Peyer's patch (tissue), 4 donors: ENCODE data around the gene RAB8B. TPM values are rescaled to one million over a fixed set of nuclear protein-coding genes. Genes with fewer than 3 reads are reported as not detected.

Experiments
- DNase-seq, 3 donors: peaks; one replicate each; pipeline ENCODE4 v3.0.0-alpha.2; 2017 to 2019
- H3K27ac ChIP-seq, 4 donors: fragments of 200-600 bp; sonication (generic); one replicate each; pipeline ENCODE4 v1.5.1; 2016 to 2019
- H3K27me3 ChIP-seq, 2 donors: fragments of 200-600 bp; sonication (generic); one replicate each; pipeline ENCODE4 v1.5.1; 2019
- H3K36me3 ChIP-seq, 3 donors: fragments of 200-600 bp; sonication (generic); one replicate each; pipeline ENCODE4 v1.5.1; 2016 to 2019
- H3K4me1 ChIP-seq, 4 donors: fragments of 200-600 bp; sonication (generic); one replicate each; pipeline ENCODE4 v1.5.1; 2016 to 2019
- H3K4me3 ChIP-seq, 4 donors: fragments of 200-600 bp; sonication (generic); 1 replicate in 3 of 4; 2 replicates in 1 of 4; pipeline ENCODE4 v1.5.1; 2016 to 2019; ENCODE audit warnings: mild to moderate bottlenecking in 1 of 4
- H3K9me3 ChIP-seq, 4 donors: fragments of 200-600 bp; sonication (generic); one replicate each; pipeline ENCODE4 v1.5.1; 2016 to 2019; ENCODE audit warnings: mild to moderate bottlenecking in 1 of 4
- CTCF ChIP-seq, 6 experiments: fragments of 450-650 bp in 4 of 6; fragments of 200-600 bp in 2 of 6; sonication (generic) in 1 of 6; IDR thresholded peaks; one replicate each; pipeline ENCODE4 v1.5.1; 2017 to 2019; ENCODE audit warnings: antibody characterized with exemption in 6 of 6, mild to moderate bottlenecking in 3 of 6, moderate library complexity in 1 of 6
- POLR2A ChIP-seq, 2 donors: fragments of 450-650 bp; IDR thresholded peaks; one replicate each; pipeline ENCODE4 v1.5.1; 2017; ENCODE audit warnings: antibody characterized with exemption in 2 of 2, mild to moderate bottlenecking in 2 of 2, moderate library complexity in 2 of 2
- total RNA-seq, 4 donors: library from RNA; depleted of rRNA; stranded (reverse); fragments of >200 nt; gene quantifications; one replicate each; pipeline ENCODE4 v1.1.0, GENCODE V29; 2016

RAB8B gene
- total RNA-seq, 4 donors from 2014 or later, result 11.7 to 35.5 (median 25.3) TPM

GRCh38 chr15:63160638-63161037, 28.8 kb upstream of the RAB8B start:
- Histone ChIP-seq H3K4me1 (peaks cover 0 to 4% (median 1%) of the 10 kb centered on the region in 4 donors), H3K4me3 (no peak overlapping the region), H3K36me3 (no peaks in the 10 kb centered on the region), H3K27me3 (no peaks in the 10 kb centered on the region), H3K9me3 (no peaks in the 10 kb centered on the region), H3K27ac (no peak overlapping the region)
- TF ChIP-seq POLR2A (IDR thresholded peaks at IDR 0.05) (no peak), CTCF (IDR thresholded peaks at IDR 0.05) (no peak)
- DNase-seq, result no peak

DNA sequence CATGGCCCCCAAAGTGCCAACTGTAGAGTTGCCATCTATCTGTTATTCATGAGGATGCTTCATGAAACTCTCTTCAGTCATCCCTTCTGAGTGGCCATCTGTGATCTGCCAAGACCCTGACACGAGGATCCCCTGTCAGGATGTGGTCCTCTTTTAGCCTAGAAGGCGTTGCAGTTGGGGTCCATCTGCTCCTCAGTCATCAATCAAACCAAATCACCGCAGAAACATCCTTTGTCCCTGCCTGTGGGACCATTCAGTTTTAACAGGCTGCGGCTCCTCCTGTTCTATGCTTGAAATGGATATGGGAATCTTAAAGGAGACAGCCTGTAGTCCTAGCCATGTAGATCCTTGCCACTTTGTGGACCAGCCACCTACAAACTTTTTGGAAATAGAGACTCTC, 26.2 kb upstream of the RAB8B start:
- Histone ChIP-seq H3K27ac (no peak overlapping the region), H3K4me3 (no peak overlapping the region), H3K36me3 (no peaks in the 10 kb centered on the region), H3K4me1 (no peaks in the 10 kb centered on the region), H3K9me3 (no peaks in the 10 kb centered on the region), H3K27me3 (no peaks in the 10 kb centered on the region)
- TF ChIP-seq CTCF (IDR thresholded peaks at IDR 0.05) (no peak), POLR2A (IDR thresholded peaks at IDR 0.05) (no peak)
- no peak for DNase-seq

- no peaks in the 10 kb centered on the region for H3K9me3 ChIP-seq
- H3K27me3 ChIP-seq, result no peaks in the 10 kb centered on the region
- no peaks in the 10 kb centered on the region for H3K36me3 ChIP-seq
- no peaks in the 10 kb centered on the region for H3K4me1 ChIP-seq
- no peak overlapping the region for H3K27ac ChIP-seq
- no peak overlapping the region for H3K4me3 ChIP-seq
- DNase-seq, result no peak
- TF ChIP-seq POLR2A (IDR thresholded peaks at IDR 0.05) (no peak), CTCF (IDR thresholded peaks at IDR 0.05) (no peak)
Observed at GRCh38 chr15:63165166-63165859, 24.1 kb upstream of the RAB8B start.

- Histone ChIP-seq H3K36me3 (no peaks in the 10 kb centered on the region), H3K27ac (no peak overlapping the region), H3K4me1 (no peaks in the 10 kb centered on the region), H3K9me3 (no peaks in the 10 kb centered on the region), H3K27me3 (no peaks in the 10 kb centered on the region), H3K4me3 (no peak overlapping the region)
- TF ChIP-seq POLR2A (IDR thresholded peaks at IDR 0.05) (no peak), CTCF (IDR thresholded peaks at IDR 0.05) (peak in 4 of 6 experiments; percentile 12 to 32 (median 26))
- no peak for DNase-seq
Observed at GRCh38 chr15:63166219-63166618, 23.2 kb upstream of the RAB8B start.

GRCh38 chr15:63169788-63170187, 19.6 kb upstream of the RAB8B start:
- no peak for TF ChIP-seq CTCF (IDR thresholded peaks at IDR 0.05)
- TF ChIP-seq POLR2A (IDR thresholded peaks at IDR 0.05), result no peak
- no peak for DNase-seq
- Histone ChIP-seq H3K4me3 (no peak overlapping the region), H3K36me3 (no peaks in the 10 kb centered on the region), H3K27me3 (no peaks in the 10 kb centered on the region), H3K4me1 (no peaks in the 10 kb centered on the region), H3K9me3 (no peaks in the 10 kb centered on the region), H3K27ac (no peak overlapping the region)
